Left lung (tissue), 10 donors: ENCODE data around the gene NHEJ1. TPM values are rescaled to one million over a fixed set of nuclear protein-coding genes. Genes with fewer than 3 reads are reported as not detected.

ENCODE experiments used
- ATAC-seq: fragments of 200-7000 bp; cut with Tn5 transposase; one replicate; pipeline ENCODE4 v1.9.1; 2020; ENCODE audit warnings: moderate library complexity
- DNase-seq, 4 donors: peaks; one replicate each; pipeline ENCODE4 v3.0.0-alpha.2; 2013 to 2020
- H3K27ac ChIP-seq, 2 donors: fragments of 200-600 bp; sonication (generic) in 1 of 2; one replicate each; pipeline versions ENCODE4 v1.5.0 to v1.8.0; 2020 to 2021
- H3K27me3 ChIP-seq, 2 donors: fragments of 200-600 bp; sonication (generic) in 1 of 2; one replicate each; pipeline versions ENCODE4 v1.5.0 to v1.8.0; 2020 to 2021
- H3K36me3 ChIP-seq, 2 donors: fragments of 200-600 bp; sonication (generic) in 1 of 2; one replicate each; pipeline versions ENCODE4 v1.5.0 to v1.8.0; 2020 to 2021
- H3K4me1 ChIP-seq, 2 donors: fragments of 200-600 bp; one replicate each; pipeline ENCODE4 v1.8.0; 2021
- H3K4me3 ChIP-seq, 2 donors: fragments of 200-600 bp; sonication (generic) in 1 of 2; one replicate each; pipeline versions ENCODE4 v1.5.0 to v1.8.0; 2020 to 2021; ENCODE audit warnings: mild to moderate bottlenecking in 1 of 2
- H3K9me3 ChIP-seq, 2 donors: fragments of 200-600 bp; sonication (generic) in 1 of 2; one replicate each; pipeline versions ENCODE4 v1.5.0 to v1.8.0; 2020 to 2021
- CTCF ChIP-seq, 2 donors: fragments of 200-600 bp; sonication (generic) in 1 of 2; IDR thresholded peaks; one replicate each; pipeline versions ENCODE4 v1.5.0 to v1.8.0; 2021; ENCODE audit warnings: antibody characterized with exemption in 2 of 2
- intact Hi-C, 2 donors: fragments of 100-400 bp; cut with DNase I; formaldehyde crosslinking; loops; one replicate each; pipeline versions ENCODE4 v1.11.2 to v1.14.2; 2022
- polyA plus RNA-seq, 6 donors: library from polyadenylated mRNA; unstranded; fragments of 120-200 nt; gene quantifications; one replicate each; pipeline ENCODE4 v1.2.1, GENCODE V29; 2013; ENCODE audit not compliant: insufficient read length in 6 of 6
- total RNA-seq, 2 donors: library from RNA; stranded (reverse); fragmentation: NEBNext Ultra II Directional; extraction: Animal tissue kit (Norgen Biotek cat#: 25700); gene quantifications; one replicate each; pipeline ENCODE4 v1.2.1, GENCODE V29; 2021
- donor health status: DM: no; HTN: yes; CAD: no.
- donor health status: DM: no; HTN: no; CAD: no.

NHEJ1 gene
- total and polyA plus RNA-seq, 8 donors, result 14.0 to 20.9 (median 18.2) TPM

- Histone ChIP-seq H3K27ac (no peak overlapping the region), H3K4me3 (no peak overlapping the region), H3K9me3 (no peaks in the 10 kb centered on the region), H3K4me1 (peaks cover 18 to 48% of the 10 kb centered on the region in 2 donors), H3K27me3 (no peaks in the 10 kb centered on the region), H3K36me3 (peaks cover 0 to 43% of the 10 kb centered on the region in 2 donors)
- no peak for DNase-seq
- intact Hi-C loops, result loop anchor here in 1 of 2 donors (5.0 kb wide), 1 partner anchor 122 kb away; no protein-coding TSS in a partner anchor
- no peak for TF ChIP-seq CTCF (IDR thresholded peaks at IDR 0.05)
- ATAC-seq, result no peak
Observed at GRCh38 chr2:219174801-219175200, 14.2 kb upstream of the NHEJ1 start.

- Histone ChIP-seq H3K9me3 (no peaks in the 10 kb centered on the region), H3K4me1 (peaks cover 14 to 41% of the 10 kb centered on the region in 2 donors), H3K27ac (no peak overlapping the region), H3K4me3 (no peak overlapping the region), H3K27me3 (no peaks in the 10 kb centered on the region), H3K36me3 (peaks cover 0 to 41% of the 10 kb centered on the region in 2 donors)
- no peak for DNase-seq
- intact Hi-C loops, result loop anchor here in 1 of 2 donors (5.0 kb wide), 1 partner anchor 123 kb away; no protein-coding TSS in a partner anchor
- ATAC-seq, result no peak
- no peak for TF ChIP-seq CTCF (IDR thresholded peaks at IDR 0.05)
Observed at GRCh38 chr2:219174146-219174545, 13.5 kb upstream of the NHEJ1 start.

GRCh38 chr2:219173176-219173575 lies 12.6 kb upstream of the NHEJ1 start:
- no peaks in the 10 kb centered on the region for H3K9me3 ChIP-seq
- no peak for TF ChIP-seq CTCF (IDR thresholded peaks at IDR 0.05)
- ATAC-seq (no peak), DNase-seq (no peak)
- peaks cover 0 to 41% of the 10 kb centered on the region in 2 donors for H3K36me3 ChIP-seq
- H3K27me3 ChIP-seq, result no peaks in the 10 kb centered on the region
- H3K4me3 ChIP-seq, result no peak overlapping the region
- intact Hi-C loops, result loop anchor here in 1 of 2 donors (5.0 kb wide), 1 partner anchor 124 kb away; no protein-coding TSS in a partner anchor
- H3K27ac ChIP-seq, result no peak overlapping the region
- peaks cover 10 to 35% of the 10 kb centered on the region in 2 donors for H3K4me1 ChIP-seq

- intact Hi-C loops, result loop anchor here in 1 of 2 donors (5.0 kb wide), 1 partner anchor 125 kb away; no protein-coding TSS in a partner anchor
- Histone ChIP-seq H3K27me3 (no peaks in the 10 kb centered on the region), H3K9me3 (no peaks in the 10 kb centered on the region), H3K4me1 (peaks cover 10 to 35% of the 10 kb centered on the region in 2 donors), H3K4me3 (no peak overlapping the region), H3K27ac (no peak overlapping the region), H3K36me3 (peaks cover 0 to 41% of the 10 kb centered on the region in 2 donors)
- no peak for ATAC-seq
- no peak for TF ChIP-seq CTCF (IDR thresholded peaks at IDR 0.05)
- DNase-seq, result no peak
Observed at GRCh38 chr2:219172231-219173154, 11.9 kb upstream of the NHEJ1 start.

- H3K4me1 ChIP-seq, result peaks cover 10 to 31% of the 10 kb centered on the region in 2 donors
- peak; percentile 77 for ATAC-seq
- H3K36me3 ChIP-seq, result peaks cover 0 to 41% of the 10 kb centered on the region in 2 donors
- no peak overlapping the region for H3K4me3 ChIP-seq
- peak in 2 of 4 donors; percentile 14 to 37 for DNase-seq
- H3K27me3 ChIP-seq, result no peaks in the 10 kb centered on the region
- intact Hi-C loops, result loop anchor here in 1 of 2 donors (5.0 kb wide), 1 partner anchor 126 kb away; no protein-coding TSS in a partner anchor
- peak; percentile 59 to 72 for TF ChIP-seq CTCF (IDR thresholded peaks at IDR 0.05)
- H3K27ac ChIP-seq, result peak overlapping the region; percentile 10 to 51
- H3K9me3 ChIP-seq, result no peaks in the 10 kb centered on the region
Observed at GRCh38 chr2:219171231-219171651, 10.6 kb upstream of the NHEJ1 start.
